SH-SY5Y (cell line): ENCODE results near the gene GDNF.

Experiments
- GATA2 ChIP-seq: IDR thresholded peaks from 2 replicates; pipeline ENCODE4 v1.6.1; 2011; ENCODE audit warnings: mild to moderate bottlenecking, low read depth, low read length
- GATA3 ChIP-seq: IDR thresholded peaks from 2 replicates; pipeline ENCODE4 v1.6.1; 2011; ENCODE audit warnings: low read depth, mild to moderate bottlenecking, low read length, moderate library complexity

DNA sequence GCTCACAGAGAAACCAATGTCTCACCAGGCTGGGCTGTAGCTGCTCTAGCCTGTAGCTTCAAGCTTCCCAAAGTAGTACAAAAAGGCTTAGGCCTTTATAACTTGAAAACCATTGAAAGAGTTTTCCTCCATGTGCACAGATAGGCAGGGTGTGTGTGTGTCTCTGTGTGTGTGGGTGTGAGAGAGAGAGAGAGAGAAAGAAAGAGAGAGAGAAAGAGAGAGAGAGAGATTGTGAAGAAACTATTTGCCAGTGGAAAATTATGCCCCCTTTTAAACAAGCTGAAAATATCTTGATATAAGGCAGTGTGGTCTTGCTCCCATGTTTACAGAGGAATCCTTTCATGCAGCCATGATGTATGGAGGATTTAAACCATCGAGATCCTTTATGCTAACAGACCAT, 17.9 kb upstream of the GDNF start:
- TF ChIP-seq GATA2 (no peak), GATA3 (no peak)
